Mucosa of rectum (tissue), 2 donors: Measurements from ENCODE around the gene KCNIP3.
"Not testable (repeated sequence)": the region's sequence is repeated elsewhere in the genome, so short reads cannot be mapped to it uniquely, and the experiment has no call there.

Source experiments
- H3K27ac ChIP-seq, 2 donors: one replicate each; pipeline ENCODE4 v1.7.0; 2013; ENCODE audit warnings: inconsistent platforms in 2 of 2, low read depth in 2 of 2, low read length in 2 of 2
- H3K27me3 ChIP-seq, 2 donors: one replicate each; pipeline ENCODE4 v1.7.0; 2013; ENCODE audit warnings: low read length in 2 of 2; ENCODE audit not compliant: control insufficient read depth in 2 of 2, insufficient read depth in 2 of 2
- H3K36me3 ChIP-seq, 2 donors: one replicate each; pipeline ENCODE4 v1.7.0; 2013; ENCODE audit warnings: low read length in 2 of 2; ENCODE audit not compliant: control insufficient read depth in 2 of 2, insufficient read depth in 2 of 2
- H3K4me1 ChIP-seq, 2 donors: one replicate each; pipeline ENCODE4 v1.7.0; 2013; ENCODE audit warnings: low read length in 2 of 2, mild to moderate bottlenecking in 1 of 2; ENCODE audit not compliant: control insufficient read depth in 2 of 2, insufficient read depth in 2 of 2
- H3K4me3 ChIP-seq, 2 donors: one replicate each; pipeline ENCODE4 v1.7.0; 2013; ENCODE audit warnings: low read length in 2 of 2
- H3K9ac ChIP-seq, 2 donors: one replicate each; pipeline ENCODE4 v1.7.0; 2013; ENCODE audit warnings: low read length in 2 of 2, low read depth in 1 of 2, mild to moderate bottlenecking in 1 of 2
- H3K9me3 ChIP-seq, 2 donors: one replicate each; pipeline ENCODE4 v1.7.0; 2013; ENCODE audit warnings: low read length in 2 of 2; ENCODE audit not compliant: control insufficient read depth in 2 of 2
- donor health status: healthy.
- donor health status: Normal muscosa, but diverticular disease.

KCNIP3 gene

DNA sequence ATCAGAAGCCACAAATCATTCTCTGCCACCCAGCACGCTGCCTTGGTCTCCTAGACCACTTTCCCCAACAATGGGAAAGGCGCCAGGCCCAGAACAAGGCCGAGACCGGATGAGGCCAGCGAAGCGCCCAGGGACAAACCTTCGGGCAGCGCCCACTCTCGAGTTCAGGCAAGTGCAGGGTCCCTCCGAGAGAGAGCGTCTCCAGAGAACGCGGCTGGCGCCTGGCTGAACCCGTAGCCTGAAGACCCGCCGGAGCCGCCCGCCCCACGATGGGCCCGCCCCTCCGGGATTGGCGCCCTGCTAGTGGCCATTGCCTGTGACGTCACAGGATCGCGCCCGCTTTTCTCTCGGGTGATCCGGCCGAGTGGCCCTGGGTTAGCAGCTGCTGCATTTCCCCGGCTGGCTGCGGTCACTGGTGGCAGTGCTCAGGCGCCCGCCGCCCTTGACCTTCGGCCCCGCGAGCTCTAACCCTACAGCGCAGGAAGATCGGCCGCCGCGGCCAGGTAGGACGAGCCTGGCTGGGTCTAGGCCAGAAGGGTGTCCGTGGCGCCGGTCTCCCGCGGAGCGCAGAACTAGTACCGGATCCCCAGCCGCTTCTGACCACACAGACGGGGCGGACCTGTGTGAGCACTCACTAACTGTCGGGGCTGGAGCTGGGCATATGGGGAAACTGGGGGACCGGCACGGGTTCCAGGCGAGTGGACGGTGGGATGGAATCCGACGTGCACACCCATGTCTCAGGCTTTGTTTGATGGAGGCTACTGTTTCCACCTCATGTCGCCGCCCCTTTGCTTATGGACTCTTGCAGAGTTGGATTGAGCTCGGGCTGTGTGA lies 105.4 kb downstream of the KCNIP3 start, which contains the start of gene FAHD2A:
FAHD2A (plus strand) TSS at position 339 of the 834 bp plus-strand sequence. CDS start 2,851 bp downstream, outside the sequence.
- H3K4me1 ChIP-seq = peaks cover 15 to 17% of the 10 kb centered on the region in 2 donors
- H3K36me3 ChIP-seq = peaks cover 0 to 5% of the 10 kb centered on the region in 2 donors
- H3K27me3 ChIP-seq = no peaks in the 10 kb centered on the region
- peak within 1 kb of the TSS; percentile 92 to 93 for H3K4me3 ChIP-seq
- peak within 1 kb of the TSS; percentile 87 to 97 for H3K9ac ChIP-seq
- H3K9me3 ChIP-seq = no peaks in the 10 kb centered on the region
- peak within 1 kb of the TSS; percentile 82 to 84 for H3K27ac ChIP-seq

DNA sequence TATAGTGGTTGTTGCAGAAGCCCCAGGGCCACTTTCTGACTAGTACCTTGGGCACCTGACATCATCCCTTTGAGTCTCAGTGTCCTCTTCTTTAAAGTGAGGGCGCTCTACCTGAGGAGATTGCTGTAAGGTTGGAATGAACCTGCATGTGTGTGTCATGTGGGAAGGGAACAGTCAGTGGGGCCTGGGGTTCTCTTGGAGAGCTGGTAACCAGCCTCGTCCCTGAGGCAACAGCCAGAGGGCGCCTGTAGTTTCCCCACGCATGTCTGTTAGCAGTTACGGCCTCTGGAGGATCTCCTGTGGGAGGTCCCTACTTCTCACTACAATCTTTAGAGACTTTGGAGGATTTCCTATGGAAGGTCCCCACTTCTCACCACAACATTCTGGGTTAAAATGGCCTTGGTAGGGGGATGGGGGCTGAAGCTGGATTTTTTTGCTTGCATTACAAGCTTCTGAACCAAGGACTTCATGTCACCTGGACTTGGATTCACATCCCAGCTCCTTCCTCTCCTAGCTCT lies 106.1 kb downstream of the KCNIP3 start:
- H3K27ac ChIP-seq = peak overlapping the region; percentile 82 to 84
- H3K9ac ChIP-seq = peak overlapping the region; percentile 85 to 97
- H3K27me3 ChIP-seq, H3K36me3 ChIP-seq, H3K9me3 ChIP-seq: not testable (repeated sequence)
- peak overlapping the region; percentile 92 to 93 for H3K4me3 ChIP-seq
- H3K4me1 ChIP-seq = peaks cover 15 to 17% of the 10 kb centered on the region in 2 donors

DNA sequence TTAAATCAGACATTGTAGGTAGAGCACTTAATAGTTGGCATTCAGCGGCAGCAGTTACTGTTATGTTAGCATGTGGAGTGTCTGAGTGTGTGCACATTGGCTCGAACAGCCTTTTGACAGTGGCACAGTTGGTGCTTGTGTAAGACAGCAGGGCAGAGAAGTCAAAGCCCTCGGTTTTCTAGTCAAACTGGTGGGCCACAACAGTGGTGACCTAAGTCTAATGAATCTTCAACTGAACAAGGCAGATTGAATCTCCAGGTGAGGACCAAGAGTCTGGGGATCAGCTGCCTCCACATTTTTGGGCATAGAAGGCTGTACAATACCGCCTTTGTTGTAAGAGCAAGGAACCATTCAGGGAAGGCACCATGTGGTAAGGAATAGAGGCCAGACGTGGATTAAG lies 106.7 kb downstream of the KCNIP3 start:
- not testable (repeated sequence) for H3K9ac ChIP-seq, H3K27ac ChIP-seq, H3K27me3 ChIP-seq, H3K9me3 ChIP-seq, H3K36me3 ChIP-seq
- Histone ChIP-seq H3K4me3 (peak overlapping the region in 1 of 2 donors; percentile 93), H3K4me1 (peaks cover 15 to 17% of the 10 kb centered on the region in 2 donors)

DNA sequence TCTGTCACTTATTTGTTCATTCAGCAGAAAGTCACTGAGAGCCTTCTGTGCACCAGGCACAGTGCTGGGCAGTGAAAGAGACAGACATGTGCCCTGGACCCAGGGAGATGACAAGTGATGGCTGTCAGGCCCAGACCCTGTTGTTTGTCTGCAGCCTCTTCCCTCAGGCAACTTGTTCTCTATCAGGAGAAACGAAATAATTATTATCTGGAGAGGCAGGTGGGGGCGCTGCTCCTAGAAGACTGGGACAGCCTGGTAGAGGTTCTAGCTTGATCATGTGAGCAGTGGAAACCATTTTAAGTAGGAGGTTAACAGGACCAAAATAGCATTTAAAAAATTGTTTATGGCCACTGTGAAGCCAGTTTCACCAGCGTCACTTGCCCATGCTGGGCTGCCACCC lies 107.5 kb downstream of the KCNIP3 start:
- H3K27me3 ChIP-seq, H3K9ac ChIP-seq: not testable (repeated sequence)

DNA sequence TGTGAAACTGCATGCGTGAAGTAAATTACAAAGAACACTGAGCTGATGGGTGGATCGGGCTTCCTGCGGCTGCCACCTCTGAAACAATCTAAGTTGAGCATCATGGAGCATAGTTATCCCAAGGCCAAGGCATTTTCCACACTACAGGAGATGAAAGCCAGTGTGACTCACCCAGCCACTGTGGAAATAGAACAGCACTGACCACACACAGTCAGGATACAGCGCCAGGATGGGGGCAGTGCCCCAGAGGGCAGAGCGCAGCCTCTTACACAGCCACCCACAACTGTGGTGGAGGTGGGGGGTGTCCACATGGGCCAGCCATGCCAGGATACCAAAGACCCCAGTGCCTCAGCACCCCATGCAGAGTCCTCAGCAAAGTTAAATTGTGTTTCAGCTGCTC lies 114.1 kb downstream of the KCNIP3 start:
- H3K9ac ChIP-seq, H3K27ac ChIP-seq, H3K4me3 ChIP-seq, H3K4me1 ChIP-seq, H3K36me3 ChIP-seq, H3K9me3 ChIP-seq, H3K27me3 ChIP-seq: not testable (repeated sequence)

More for the DNA sequence above, 107.5 kb downstream of the KCNIP3 start:
- not testable (repeated sequence) for H3K9me3 ChIP-seq, H3K4me3 ChIP-seq, H3K36me3 ChIP-seq, H3K27ac ChIP-seq
- peaks cover 15 to 17% of the 10 kb centered on the region in 2 donors for H3K4me1 ChIP-seq

DNA sequence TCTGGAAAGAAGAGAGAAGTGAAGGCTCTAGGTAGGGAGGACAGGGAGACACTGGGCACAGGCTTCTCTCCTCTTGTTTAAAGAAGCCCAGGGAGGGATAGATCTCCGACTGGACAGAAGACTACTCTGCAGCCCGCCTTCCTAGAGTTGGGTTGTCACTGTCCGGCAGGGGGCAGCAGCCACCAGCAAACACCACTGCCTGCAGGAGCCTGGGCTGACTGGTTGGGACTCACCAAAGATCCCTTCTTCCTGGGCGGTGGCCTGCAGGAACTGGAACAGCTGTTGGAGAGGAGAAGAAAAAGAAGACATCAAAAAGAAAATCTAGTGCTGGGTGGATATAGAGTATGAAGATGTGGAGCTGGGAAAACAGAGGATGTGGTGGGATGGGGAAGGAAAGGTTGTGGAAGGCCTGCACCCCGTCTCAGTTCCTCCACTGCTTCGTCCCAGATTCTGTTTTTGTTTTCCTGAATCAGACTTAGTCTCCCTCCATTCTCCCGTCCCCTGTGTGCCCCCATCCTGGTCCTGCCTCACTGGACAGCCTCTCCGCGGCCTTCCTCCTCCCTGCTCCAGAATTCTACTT lies 117.0 kb downstream of the KCNIP3 start:
- not testable (repeated sequence) for H3K9me3 ChIP-seq, H3K36me3 ChIP-seq, H3K4me1 ChIP-seq, H3K27ac ChIP-seq, H3K27me3 ChIP-seq, H3K4me3 ChIP-seq, H3K9ac ChIP-seq

DNA sequence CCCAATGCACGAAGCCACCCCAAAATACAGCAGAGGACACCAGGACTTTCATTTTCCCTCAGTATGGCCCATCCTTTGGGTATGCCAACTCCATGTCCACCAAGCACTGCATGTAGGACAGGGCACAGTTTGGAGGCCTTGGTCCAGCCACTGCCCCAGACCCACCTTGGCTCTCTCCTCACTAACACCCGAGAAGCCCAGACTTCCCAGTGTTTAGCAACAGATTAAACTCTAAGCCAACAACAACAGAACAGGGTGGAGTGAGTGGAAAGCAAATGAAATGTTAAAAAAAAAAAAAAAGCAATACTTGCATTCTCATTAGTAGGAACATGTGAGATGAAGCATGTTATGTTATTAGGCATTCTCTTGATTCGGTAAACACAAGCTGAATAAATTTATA lies 118.0 kb downstream of the KCNIP3 start:
- H3K9me3 ChIP-seq, H3K36me3 ChIP-seq, H3K9ac ChIP-seq, H3K27ac ChIP-seq, H3K4me1 ChIP-seq, H3K27me3 ChIP-seq, H3K4me3 ChIP-seq: not testable (repeated sequence)

DNA sequence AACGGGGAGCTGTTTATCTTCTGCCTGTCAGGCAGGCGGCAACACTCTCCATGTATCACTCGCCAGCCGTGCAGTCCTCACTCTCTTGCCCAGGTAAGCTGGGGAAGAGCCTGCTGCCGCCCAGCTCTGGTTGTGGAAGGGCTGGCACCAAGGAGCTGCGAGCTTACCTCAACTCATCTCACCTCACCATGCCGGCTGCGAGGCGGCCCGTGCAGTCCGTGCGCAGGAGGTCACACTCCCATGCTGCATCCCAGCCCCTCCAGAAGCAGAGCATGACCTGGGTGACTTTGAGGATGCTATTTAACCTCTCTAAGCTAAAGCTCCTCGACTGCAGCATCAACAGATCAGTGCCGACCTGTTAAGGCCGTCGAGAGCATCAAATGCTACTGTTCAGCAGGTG lies 118.4 kb downstream of the KCNIP3 start:
- H3K27ac ChIP-seq, H3K4me1 ChIP-seq, H3K27me3 ChIP-seq, H3K9me3 ChIP-seq, H3K36me3 ChIP-seq, H3K4me3 ChIP-seq, H3K9ac ChIP-seq: not testable (repeated sequence)

DNA sequence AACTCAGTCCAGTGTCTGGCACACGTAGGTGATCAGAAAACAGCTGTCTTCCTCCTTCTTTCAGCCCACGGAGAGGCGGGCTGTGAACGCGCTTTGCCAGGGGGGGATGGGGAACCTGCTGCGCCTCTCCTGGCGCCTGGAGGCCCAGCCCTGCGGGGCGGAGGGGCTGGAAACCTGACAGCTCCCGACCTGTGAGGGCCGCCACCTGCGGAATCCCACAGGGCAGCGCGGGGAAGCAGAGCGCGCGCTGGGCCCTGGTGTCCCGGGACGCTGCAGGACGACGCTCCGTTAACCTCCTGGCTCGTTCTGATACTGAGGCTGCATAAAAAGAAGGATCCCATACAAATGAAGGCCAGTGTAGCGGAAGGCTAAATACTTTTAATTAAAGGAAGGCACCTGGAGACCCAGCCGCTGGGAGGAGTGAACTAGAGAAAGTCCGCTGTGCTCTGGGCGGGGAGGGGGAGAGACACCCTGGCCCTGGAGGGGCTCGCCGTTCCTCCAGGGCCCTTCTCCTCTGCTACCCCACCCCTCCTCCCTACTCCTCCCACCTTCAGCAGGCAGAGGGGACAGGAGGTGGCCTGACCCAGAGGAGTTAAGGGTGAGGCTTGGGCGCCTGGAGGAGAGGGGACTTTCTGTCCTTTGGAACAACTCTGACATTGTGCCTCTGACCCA lies 130.2 kb downstream of the KCNIP3 start:
- H3K9ac ChIP-seq, H3K9me3 ChIP-seq, H3K4me3 ChIP-seq, H3K36me3 ChIP-seq, H3K4me1 ChIP-seq, H3K27me3 ChIP-seq, H3K27ac ChIP-seq: not testable (repeated sequence)
